Stimulated activated CD8-positive, alpha-beta memory T cell treated with anti-CD3 and anti-CD28 coated beads, Interleukin-7, amount 100 ng/mL, for 4 hours (primary cell): Measurements from ENCODE around the gene FRMD3.

Source experiments
- DNase-seq, 2 donors: peaks; one replicate each; pipeline ENCODE4 v3.0.0-alpha.2; 2020; ENCODE audit warnings: low read depth in 2 of 2

The FRMD3 gene

GRCh38 chr9:83473488-83473971, 64.7 kb downstream of the FRMD3 start:
- no peak for DNase-seq

- no peak for DNase-seq
Measured at GRCh38 chr9:83472764-83473163, 65.4 kb downstream of the FRMD3 start.

GRCh38 chr9:83472221-83472665, 66.0 kb downstream of the FRMD3 start:
- DNase-seq = no peak

- no peak for DNase-seq
Measured at GRCh38 chr9:83471241-83471640, 67.0 kb downstream of the FRMD3 start.

- DNase-seq = no peak
Measured at GRCh38 chr9:83469722-83470121, 68.5 kb downstream of the FRMD3 start.

- no peak for DNase-seq
Measured at GRCh38 chr9:83468821-83469220, 69.4 kb downstream of the FRMD3 start.

GRCh38 chr9:83466877-83467276, 71.3 kb downstream of the FRMD3 start:
- DNase-seq = no peak

- no peak for DNase-seq
Measured at GRCh38 chr9:83466351-83466750, 71.8 kb downstream of the FRMD3 start.

GRCh38 chr9:83459830-83460229, 78.4 kb downstream of the FRMD3 start:
- DNase-seq = no peak

GRCh38 chr9:83458530-83458929, 79.7 kb downstream of the FRMD3 start:
- no peak for DNase-seq

- no peak for DNase-seq
Measured at GRCh38 chr9:83457005-83457404, 81.2 kb downstream of the FRMD3 start.

GRCh38 chr9:83456226-83456625, 82.0 kb downstream of the FRMD3 start:
- DNase-seq = no peak

- DNase-seq = no peak
Measured at GRCh38 chr9:83454076-83454475, 84.1 kb downstream of the FRMD3 start.

GRCh38 chr9:83451308-83451707, 86.9 kb downstream of the FRMD3 start:
- no peak for DNase-seq

- no peak for DNase-seq
Measured at GRCh38 chr9:83449983-83450382, 88.2 kb downstream of the FRMD3 start.

GRCh38 chr9:83449166-83449565, 89.0 kb downstream of the FRMD3 start:
- no peak for DNase-seq

GRCh38 chr9:83448626-83449025, 89.6 kb downstream of the FRMD3 start:
- DNase-seq = no peak

- no peak for DNase-seq
Measured at GRCh38 chr9:83447351-83447750, 90.8 kb downstream of the FRMD3 start.

- no peak for DNase-seq
Measured at GRCh38 chr9:83445703-83446265, 92.4 kb downstream of the FRMD3 start.

- no peak for DNase-seq
Measured at GRCh38 chr9:83444110-83444509, 94.1 kb downstream of the FRMD3 start.

GRCh38 chr9:83441390-83441789, 96.8 kb downstream of the FRMD3 start:
- DNase-seq = no peak

- no peak for DNase-seq
Measured at GRCh38 chr9:83440641-83441040, 97.6 kb downstream of the FRMD3 start.

- no peak for DNase-seq
Measured at GRCh38 chr9:83435301-83435700, 102.9 kb downstream of the FRMD3 start.

- DNase-seq = no peak
Measured at GRCh38 chr9:83434254-83434653, 103.9 kb downstream of the FRMD3 start.
